HG02938 (cell line): ENCODE measurements around the gene TLR9.
"Not testable (repeated sequence)": the region's sequence is repeated elsewhere in the genome, so short reads cannot be mapped to it uniquely, and the experiment has no call there.

Experiments used
- ATAC-seq: cut with Tn5 transposase; IDR thresholded peaks from one replicate; pipeline ENCODE4 v1.9.1; 2021; ENCODE audit warnings: mild to moderate bottlenecking, moderate library complexity; ENCODE audit not compliant: unreplicated experiment

Gene TLR9

GRCh38 chr3:52197499-52197841 lies 28.0 kb downstream of the TLR9 start:
- ATAC-seq: peak; percentile 3

- no peak for ATAC-seq
These were observed 28.5 kb downstream of the TLR9 start for GRCh38 chr3:52196977-52197376.

- ATAC-seq: no peak
These were observed 29.6 kb downstream of the TLR9 start for GRCh38 chr3:52195823-52196331.

GRCh38 chr3:52195291-52195597 lies 30.2 kb downstream of the TLR9 start:
- no peak for ATAC-seq

- no peak for ATAC-seq
These were observed 30.8 kb downstream of the TLR9 start for GRCh38 chr3:52194485-52195290.

GRCh38 chr3:52193065-52193464 lies 32.4 kb downstream of the TLR9 start:
- no peak for ATAC-seq

GRCh38 chr3:52191663-52192062 lies 33.8 kb downstream of the TLR9 start:
- ATAC-seq: no peak

GRCh38 chr3:52190294-52191074 lies 35.0 kb downstream of the TLR9 start:
- no peak for ATAC-seq

- no peak for ATAC-seq
These were observed 36.9 kb downstream of the TLR9 start for GRCh38 chr3:52188556-52188955.

GRCh38 chr3:52186729-52187128 lies 38.7 kb downstream of the TLR9 start:
- no peak for ATAC-seq

GRCh38 chr3:52185837-52186236 lies 39.6 kb downstream of the TLR9 start:
- no peak for ATAC-seq

GRCh38 chr3:52185311-52185710 lies 40.1 kb downstream of the TLR9 start:
- ATAC-seq: no peak

GRCh38 chr3:52184690-52185089 lies 40.8 kb downstream of the TLR9 start:
- ATAC-seq: no peak

GRCh38 chr3:52183786-52184445 lies 41.5 kb downstream of the TLR9 start:
- ATAC-seq: no peak

GRCh38 chr3:52182691-52183090 lies 42.8 kb downstream of the TLR9 start:
- ATAC-seq: no peak

- ATAC-seq: no peak
These were observed 43.2 kb downstream of the TLR9 start for GRCh38 chr3:52182196-52182595.

GRCh38 chr3:52181543-52181942 lies 43.9 kb downstream of the TLR9 start:
- no peak for ATAC-seq

- ATAC-seq: no peak
These were observed 46.9 kb downstream of the TLR9 start for GRCh38 chr3:52178537-52178936.

- ATAC-seq: not testable (repeated sequence)
These were observed 47.3 kb downstream of the TLR9 start for GRCh38 chr3:52178126-52178525.

GRCh38 chr3:52177701-52178042 lies 47.8 kb downstream of the TLR9 start:
- no peak for ATAC-seq

GRCh38 chr3:52176951-52177700 lies 48.3 kb downstream of the TLR9 start:
- ATAC-seq: no peak
